Uterus (tissue), 2 donors: ENCODE data around the gene HSPA4.

Source experiments
- POLR2A ChIP-seq, 2 donors: fragments of 450-650 bp; IDR thresholded peaks; one replicate each; pipeline ENCODE4 v1.6.1; 2016; ENCODE audit warnings: antibody characterized with exemption in 2 of 2, mild to moderate bottlenecking in 1 of 2, moderate library complexity in 1 of 2
- TF ChIP-seq, protein P1 (sequence below), 4 experiments: fragments of 200-600 bp in 2 of 4; fragments of 450-650 bp in 2 of 4; sonication (generic) in 2 of 4; IDR thresholded peaks; one replicate each; pipeline ENCODE4 v1.5.1; 2016 to 2019; ENCODE audit warnings: antibody characterized with exemption in 4 of 4, mild to moderate bottlenecking in 2 of 4, moderate library complexity in 1 of 4

DNA sequence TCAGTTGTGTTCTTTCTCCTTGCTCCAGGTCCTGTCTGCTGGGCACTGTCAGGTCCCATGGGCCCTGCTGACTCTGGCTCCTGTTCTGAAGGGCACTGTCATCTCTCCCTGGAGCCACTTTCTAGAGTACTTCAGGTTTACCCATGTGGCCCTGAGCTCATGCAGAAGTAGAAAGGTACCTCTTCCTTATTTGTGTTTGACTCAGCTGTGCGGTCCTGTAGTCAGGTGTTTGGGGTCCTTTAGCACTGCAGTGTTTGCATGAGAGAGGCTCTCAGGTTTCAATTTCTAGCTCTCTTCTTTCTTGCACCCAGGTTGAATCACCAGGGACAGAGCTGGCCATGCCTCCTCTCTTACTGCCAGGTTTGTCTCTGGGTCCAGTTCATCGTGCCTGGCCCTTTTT lies 71.5 kb downstream of the HSPA4 start:
- TF ChIP-seq, protein P1, sequence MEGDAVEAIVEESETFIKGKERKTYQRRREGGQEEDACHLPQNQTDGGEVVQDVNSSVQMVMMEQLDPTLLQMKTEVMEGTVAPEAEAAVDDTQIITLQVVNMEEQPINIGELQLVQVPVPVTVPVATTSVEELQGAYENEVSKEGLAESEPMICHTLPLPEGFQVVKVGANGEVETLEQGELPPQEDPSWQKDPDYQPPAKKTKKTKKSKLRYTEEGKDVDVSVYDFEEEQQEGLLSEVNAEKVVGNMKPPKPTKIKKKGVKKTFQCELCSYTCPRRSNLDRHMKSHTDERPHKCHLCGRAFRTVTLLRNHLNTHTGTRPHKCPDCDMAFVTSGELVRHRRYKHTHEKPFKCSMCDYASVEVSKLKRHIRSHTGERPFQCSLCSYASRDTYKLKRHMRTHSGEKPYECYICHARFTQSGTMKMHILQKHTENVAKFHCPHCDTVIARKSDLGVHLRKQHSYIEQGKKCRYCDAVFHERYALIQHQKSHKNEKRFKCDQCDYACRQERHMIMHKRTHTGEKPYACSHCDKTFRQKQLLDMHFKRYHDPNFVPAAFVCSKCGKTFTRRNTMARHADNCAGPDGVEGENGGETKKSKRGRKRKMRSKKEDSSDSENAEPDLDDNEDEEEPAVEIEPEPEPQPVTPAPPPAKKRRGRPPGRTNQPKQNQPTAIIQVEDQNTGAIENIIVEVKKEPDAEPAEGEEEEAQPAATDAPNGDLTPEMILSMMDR (IDR thresholded peaks at IDR 0.05), result no peak
- no peak for TF ChIP-seq POLR2A (IDR thresholded peaks at IDR 0.05)
